Muscle of arm (tissue), 12 donors: Measurements from ENCODE around the gene USP4. TPM values are rescaled to one million over a fixed set of nuclear protein-coding genes. Genes with fewer than 3 reads are reported as not detected.
"Not testable (repeated sequence)": the region's sequence is repeated elsewhere in the genome, so short reads cannot be mapped to it uniquely, and the experiment has no call there.

Experiments used
- DNase-seq: peaks from one replicate; pipeline ENCODE4 v3.0.0-alpha.2; 2013
- polyA plus RNA-seq, 12 donors: library from polyadenylated mRNA; unstranded; fragments of 120-200 nt; gene quantifications; one replicate each; pipeline ENCODE4 v1.2.1, GENCODE V29; 2013; ENCODE audit not compliant: insufficient read length in 12 of 12

The USP4 gene
- polyA plus RNA-seq, 12 donors = 37.9 to 70.5 (median 46.8) TPM; not detected in 1

GRCh38 chr3:49257187-49257586 lies 82.7 kb downstream of the USP4 start:
- no peak for DNase-seq

- DNase-seq = no peak
These were observed 83.9 kb downstream of the USP4 start for GRCh38 chr3:49255718-49256511.

- DNase-seq = no peak
These were observed 84.7 kb downstream of the USP4 start for GRCh38 chr3:49255112-49255511.

GRCh38 chr3:49253512-49253911 lies 86.3 kb downstream of the USP4 start:
- DNase-seq = no peak

- no peak for DNase-seq
These were observed 91.0 kb downstream of the USP4 start for GRCh38 chr3:49248840-49249227.

GRCh38 chr3:49244581-49245205 lies 95.2 kb downstream of the USP4 start:
- no peak for DNase-seq

GRCh38 chr3:49240091-49240490 lies 99.8 kb downstream of the USP4 start:
- not testable (repeated sequence) for DNase-seq

GRCh38 chr3:49238274-49239127 lies 101.4 kb downstream of the USP4 start:
- no peak for DNase-seq

GRCh38 chr3:49237344-49237743 lies 102.5 kb downstream of the USP4 start:
- no peak for DNase-seq

- DNase-seq = no peak
These were observed 103.6 kb downstream of the USP4 start for GRCh38 chr3:49236226-49236625.

GRCh38 chr3:49228817-49229216 lies 111.0 kb downstream of the USP4 start:
- not testable (repeated sequence) for DNase-seq

Other genes starting within 250 kb of the USP4 start
- gene QRICH1, start 246.0 kb downstream of the USP4 start, polyA plus RNA-seq = 100 to 1,000 TPM in 2 of 12 donors, 10 to 100 TPM in 10; 46.8 to 246 (median 61.4) TPM
- gene QARS1, start 235.3 kb downstream of the USP4 start, polyA plus RNA-seq = 100 to 1,000 TPM in 11 of 12 donors, not detected in 1; 231 to 302 (median 252) TPM
- 10 to 100 TPM in 11 of 12 donors, not detected in 1; 30.0 to 63.7 (median 32.8) TPM for gene USP19, start 219.2 kb downstream of the USP4 start, polyA plus RNA-seq
- gene LAMB2, start 207.0 kb downstream of the USP4 start, polyA plus RNA-seq = 100 to 1,000 TPM; 197 to 456 (median 322) TPM
- 10 to 100 TPM in 11 of 12 donors, not detected in 1; 11.5 to 24.0 (median 14.5) TPM for gene CCDC71, start 173.7 kb downstream of the USP4 start, polyA plus RNA-seq
- 100 to 1,000 TPM in 2 of 12 donors, 10 to 100 TPM in 9, not detected in 1; 44.8 to 128 (median 84.8) TPM for gene KLHDC8B, start 168.5 kb downstream of the USP4 start, polyA plus RNA-seq
- 10 to 100 TPM in 4 of 12 donors, 1 to 10 TPM in 7, not detected in 1; 4.1 to 17.3 (median 8.5) TPM for gene C3orf62, start 62.8 kb downstream of the USP4 start, polyA plus RNA-seq
- 100 to 1,000 TPM in 8 of 12 donors, 10 to 100 TPM in 3, not detected in 1; 76.6 to 197 (median 105) TPM for gene GPX1, start 18.3 kb upstream of the USP4 start, polyA plus RNA-seq
- gene RHOA, start 71.9 kb upstream of the USP4 start, polyA plus RNA-seq = 100 to 1,000 TPM; 408 to 715 (median 447) TPM
- 10 to 100 TPM in 11 of 12 donors, not detected in 1; 14.2 to 32.4 (median 18.0) TPM for gene TCTA, start 72.4 kb upstream of the USP4 start, polyA plus RNA-seq
- gene AMT, start 82.4 kb upstream of the USP4 start, polyA plus RNA-seq = 10 to 100 TPM in 6 of 12 donors, 1 to 10 TPM in 5, not detected in 1; 7.0 to 20.4 (median 11.5) TPM
- 10 to 100 TPM in 11 of 12 donors, not detected in 1; 11.1 to 22.8 (median 16.7) TPM for gene NICN1, start 89.3 kb upstream of the USP4 start, polyA plus RNA-seq
- 100 to 1,000 TPM in 11 of 12 donors, not detected in 1; 108 to 281 (median 232) TPM for gene DAG1, start 130.2 kb upstream of the USP4 start, polyA plus RNA-seq
- 1 to 10 TPM in 6 of 12 donors, under 1 TPM in 5, not detected in 1; 0.43 to 1.5 (median 1.2) TPM for gene BSN, start 214.4 kb upstream of the USP4 start, polyA plus RNA-seq